ENCODE data around the gene GPR55. TPM values are rescaled to one million over a fixed set of nuclear protein-coding genes. Genes with fewer than 3 reads are reported as not detected.
A peak's percentile ranks its signal among the peaks of the same experiment; 100 is the strongest.

GPR55 gene
- total and polyA plus RNA-seq, 10 of the 15 experiments (the other 5 are each of a cell fraction or from before 2014, with no cell fraction given), result 2.1 to 30.1 (median 16.2) TPM

GRCh38 chr2:230925443-230925878 lies 419 bp upstream of the GPR55 start (continued):
- no peak for TF ChIP-seq NFXL1 (IDR thresholded peaks at IDR 0.05; ENCODE audit: borderline replicate concordance)
- no peak for TF ChIP-seq RCOR1 (conservative IDR thresholded peaks at IDR 0.05; ENCODE audit: low read depth, low read length)
- TF ChIP-seq RBBP5 (conservative IDR thresholded peaks at IDR 0.05), result no peak
- peak; percentile 59; the same call in 1 of the 2 replicates for TF ChIP-seq MLLT1 (IDR thresholded peaks at IDR 0.05)
- no peak for TF ChIP-seq ZNF217 (IDR thresholded peaks at IDR 0.05)
- TF ChIP-seq TCF7 (IDR thresholded peaks at IDR 0.05; ENCODE audit: borderline replicate concordance), result no peak; the same call in 1 of the 2 replicates
- no peak for TF ChIP-seq ZNF24 (IDR thresholded peaks at IDR 0.05)

GRCh38 chr2:230924092-230924469 lies 961 bp downstream of the GPR55 start:
- Histone ChIP-seq H3K27me3 (replicated peaks in 1 of 2; ENCODE audit: control insufficient read depth in 2 of 2, insufficient read depth in 2 of 2, low read length in 1 of 2) (no peaks in the 10 kb centered on the region), H3K79me2 (ENCODE audit: control insufficient read depth, insufficient read depth, low read length) (peaks cover 63% of the 10 kb centered on the region), H4K20me1 (ENCODE audit: control insufficient read depth, insufficient read depth) (no peaks in the 10 kb centered on the region), H3K4me2 (ENCODE audit: control insufficient read depth, insufficient read depth) (peak overlapping the region; percentile 93), H3K9me3 (replicated peaks; ENCODE audit: control insufficient read depth, insufficient read depth, low read length) (no peaks in the 10 kb centered on the region), H3K36me3 (ENCODE audit: control insufficient read depth in 2 of 2, insufficient read depth in 2 of 2, low read length in 1 of 2) (no peaks in the 10 kb centered on the region), H2AFZ (ENCODE audit: control insufficient read depth, low read depth, low read length) (peak overlapping the region; percentile 35), H3K27ac (ENCODE audit: control insufficient read depth, insufficient read depth) (peak overlapping the region; percentile 98), H3K4me3 (peak overlapping the region; percentile 78), H3K9ac (ENCODE audit: control insufficient read depth, insufficient read depth, low read length) (peak overlapping the region; percentile 95), H3K4me1 (ENCODE audit: control insufficient read depth, insufficient read depth, low read length) (peaks cover 42% of the 10 kb centered on the region)
- TF ChIP-seq POLR2AphosphoS5 (IDR thresholded peaks at IDR 0.05; ENCODE audit: low read length) (peak; percentile 2), TAF1 (IDR thresholded peaks at IDR 0.05; ENCODE audit: borderline replicate concordance, low read depth, low read length) (no peak), STAT3 (IDR thresholded peaks at IDR 0.05; ENCODE audit: low read depth, low read length) (0 out of 2 replicates have a peak, but pooled peaks have one; percentile 19), ZNF24 (IDR thresholded peaks at IDR 0.05) (peak; percentile 51), ZNF274 (IDR thresholded peaks at IDR 0.05; ENCODE audit: insufficient read depth, insufficient read length) (no peak), RCOR1 (conservative IDR thresholded peaks at IDR 0.05; ENCODE audit: low read depth, low read length) (0 out of 2 replicates have a peak, but pooled peaks have one; percentile 51), EGR1 (IDR thresholded peaks at IDR 0.05; ENCODE audit: borderline replicate concordance in 1 of 2, low read depth in 2 of 2, low read length in 2 of 2) (no peak), HDGF (IDR thresholded peaks at IDR 0.05) (0 out of 2 replicates have a peak, but pooled peaks have one; percentile 3), SMAD5 (IDR thresholded peaks at IDR 0.05; ENCODE audit: low read depth) (peak; percentile 38; the same call in 1 of the 2 replicates), RB1 (IDR thresholded peaks at IDR 0.05; ENCODE audit: borderline replicate concordance) (no peak), POLR2A (IDR thresholded peaks at IDR 0.05; ENCODE audit: low read depth, low read length) (peak; percentile 64; the same call in 1 of the 2 replicates)
- TF ChIP-seq, protein P1, sequence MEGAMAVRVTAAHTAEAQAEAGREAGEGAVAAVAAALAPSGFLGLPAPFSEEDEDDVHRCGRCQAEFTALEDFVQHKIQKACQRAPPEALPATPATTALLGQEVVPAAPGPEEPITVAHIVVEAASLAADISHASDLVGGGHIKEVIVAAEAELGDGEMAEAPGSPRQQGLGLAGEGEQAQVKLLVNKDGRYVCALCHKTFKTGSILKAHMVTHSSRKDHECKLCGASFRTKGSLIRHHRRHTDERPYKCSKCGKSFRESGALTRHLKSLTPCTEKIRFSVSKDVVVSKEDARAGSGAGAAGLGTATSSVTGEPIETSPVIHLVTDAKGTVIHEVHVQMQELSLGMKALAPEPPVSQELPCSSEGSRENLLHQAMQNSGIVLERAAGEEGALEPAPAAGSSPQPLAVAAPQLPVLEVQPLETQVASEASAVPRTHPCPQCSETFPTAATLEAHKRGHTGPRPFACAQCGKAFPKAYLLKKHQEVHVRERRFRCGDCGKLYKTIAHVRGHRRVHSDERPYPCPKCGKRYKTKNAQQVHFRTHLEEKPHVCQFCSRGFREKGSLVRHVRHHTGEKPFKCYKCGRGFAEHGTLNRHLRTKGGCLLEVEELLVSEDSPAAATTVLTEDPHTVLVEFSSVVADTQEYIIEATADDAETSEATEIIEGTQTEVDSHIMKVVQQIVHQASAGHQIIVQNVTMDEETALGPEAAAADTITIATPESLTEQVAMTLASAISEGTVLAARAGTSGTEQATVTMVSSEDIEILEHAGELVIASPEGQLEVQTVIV (IDR thresholded peaks at IDR 0.05; ENCODE audit: borderline replicate concordance, partially characterized antibody), result no peak
- ChIA-PET RAD21 (ENCODE audit: unreplicated experiment) (interaction anchor here (0.9 to 11.2 kb wide), 21 partner anchors 11 to 129 kb away, joined by 3 to 261 read pairs (median 7); partner anchors contain the start of gene ITM2C), SMC1A (ENCODE audit: uncharacterized antibody, unreplicated experiment) (interaction anchor here (0.9 to 16.5 kb wide), 16 partner anchors 12 to 100 kb away, joined by 3 to 248 read pairs (median 10); partner anchors contain the start of gene ITM2C), CTCF (interaction anchor here (0.7 to 16.2 kb wide), 31 partner anchors 10 to 476 kb away, joined by 3 to 315 read pairs (median 4); partner anchors contain the start of gene ITM2C), POLR2A (interaction anchor here (0.5 to 9.7 kb wide), 12 partner anchors 8 to 70 kb away, joined by 3 to 117 read pairs (median 4); partner anchors contain the start of gene ITM2C)
- WGBS (ENCODE audit: insufficient coverage, insufficient replicate concordance, low lambda C conversion rate, missing lambda C conversion rate), result 0% methylated on average over 6 of the region's 6 CpGs
- BruUV-seq (replicated peaks), result TSS peak; percentile 61
- no peak for FAIRE-seq
- no peak for DNase-seq (ENCODE audit: low read depth, low spot score)
- in situ Hi-C loops (cut with MboI), result loop anchor here (10.0 kb wide), 1 partner anchor 61 kb away; no protein-coding TSS in a partner anchor
- ATAC-seq, result peak; percentile 5
- intact Hi-C loops (cut with micrococcal nuclease; ENCODE audit: unreplicated experiment), result loop anchor here (2.0 kb wide), 2 partner anchors 75 to 133 kb away; partner anchors contain the start of gene PSMD1
